Neural cell (in vitro differentiated cells): ENCODE results near the gene BCAP31. TPM values are rescaled to one million over a fixed set of nuclear protein-coding genes. Genes with fewer than 3 reads are reported as not detected.
"Not testable (repeated sequence)": the region's sequence is repeated elsewhere in the genome, so short reads cannot be mapped to it uniquely, and the experiment has no call there.

Source experiments
- H2AFZ ChIP-seq: fragments of 200-600, 300-800 bp; sonication (generic), shearing (Covaris generic); 2 replicates; pipeline ENCODE4 v1.6.0; 2014; ENCODE audit warnings: low read depth, mild to moderate bottlenecking, antibody characterized with exemption, low read length, moderate library complexity
- H3F3A ChIP-seq: fragments of 200-600 bp; shearing (Covaris generic); 2 replicates; pipeline ENCODE4 v1.6.1; 2016; ENCODE audit warnings: mild to moderate bottlenecking, moderate library complexity, mixed read lengths, antibody characterized with exemption, low read length; ENCODE audit not compliant: insufficient read depth, poor library complexity, severe bottlenecking
- H3K27ac ChIP-seq: fragments of 200-600, 300-800 bp; sonication (generic), shearing (Covaris generic); 2 replicates; pipeline ENCODE4 v1.5.1; 2014; ENCODE audit warnings: mild to moderate bottlenecking, low read length, moderate library complexity
- H3K27me3 ChIP-seq: fragments of 300-800, 200-600 bp; sonication (generic), shearing (Covaris generic); 2 replicates; pipeline ENCODE4 v1.6.0; 2014; ENCODE audit warnings: mild to moderate bottlenecking, low read depth, low read length, moderate library complexity; ENCODE audit not compliant: insufficient read depth
- H3K36me3 ChIP-seq: fragments of 300-800, 200-600 bp; sonication (generic), shearing (Covaris generic); 2 replicates; pipeline ENCODE4 v1.5.1; 2014; ENCODE audit warnings: mild to moderate bottlenecking, antibody characterized with exemption, low read length, moderate library complexity; ENCODE audit not compliant: insufficient read depth
- H3K4me2 ChIP-seq: fragments of 300-800, 200-600 bp; sonication (generic), shearing (Covaris generic); 2 replicates; pipeline ENCODE4 v1.6.0; 2014; ENCODE audit warnings: mild to moderate bottlenecking, low read length
- H3K4me3 ChIP-seq: fragments of 300-800, 200-600 bp; sonication (generic), shearing (Covaris generic); 2 replicates; pipeline ENCODE4 v1.5.1; 2014; ENCODE audit warnings: mild to moderate bottlenecking, low read length, moderate library complexity
- H3K79me2 ChIP-seq: fragments of 200-600 bp; shearing (Covaris generic); replicated peaks from 2 replicates; pipeline ENCODE4 v1.6.0; 2014; ENCODE audit warnings: mild to moderate bottlenecking, low read length, moderate library complexity; ENCODE audit not compliant: insufficient read depth
- H3K9ac ChIP-seq: fragments of 300-800, 200-600 bp; sonication (generic), shearing (Covaris generic); 2 replicates; pipeline ENCODE4 v1.6.1; 2016; ENCODE audit warnings: mild to moderate bottlenecking, low read length, mixed read lengths
- H3K9me2 ChIP-seq: fragments of 200-600 bp; shearing (Covaris generic); 2 replicates; pipeline ENCODE4 v1.6.1; 2016; ENCODE audit warnings: mild to moderate bottlenecking, low read length, mixed read lengths; ENCODE audit not compliant: insufficient read depth
- H3K9me3 ChIP-seq: fragments of 200-600, 300-800 bp; sonication (generic), shearing (Covaris generic); 2 replicates; pipeline ENCODE4 v1.6.1; 2016; ENCODE audit warnings: mild to moderate bottlenecking, mixed run types, low read length, moderate library complexity, mixed read lengths
- H4K20me1 ChIP-seq: fragments of 200-600 bp; shearing (Covaris generic); 2 replicates; pipeline ENCODE4 v1.6.1; 2016; ENCODE audit warnings: mild to moderate bottlenecking, mixed run types; ENCODE audit not compliant: insufficient read depth
- CTCF ChIP-seq: fragments of 450-650 bp; IDR thresholded peaks from 2 replicates; pipeline ENCODE4 v1.5.1; 2014; ENCODE audit warnings: antibody characterized with exemption, mild to moderate bottlenecking, moderate library complexity; ENCODE audit not compliant: poor library complexity, severe bottlenecking
- EP300 ChIP-seq: fragments of 450-650 bp; conservative IDR thresholded peaks from 2 replicates; pipeline ENCODE4 v1.6.1; 2014; ENCODE audit warnings: antibody characterized with exemption, mild to moderate bottlenecking, moderate library complexity; ENCODE audit not compliant: poor library complexity, severe bottlenecking
- EZH2 ChIP-seq: fragments of 200-600, 300-800 bp; shearing (Covaris generic), sonication (generic); IDR thresholded peaks from 2 replicates; pipeline ENCODE4 v1.6.1; 2014; ENCODE audit warnings: antibody characterized with exemption, low read length, borderline replicate concordance, mild to moderate bottlenecking; ENCODE audit not compliant: insufficient read depth, poor library complexity, severe bottlenecking
- MXI1 ChIP-seq: fragments of 450-650 bp; conservative IDR thresholded peaks from 2 replicates; pipeline ENCODE4 v1.6.1; 2014; ENCODE audit warnings: antibody characterized with exemption, mild to moderate bottlenecking; ENCODE audit not compliant: poor library complexity, severe bottlenecking
- POLR2AphosphoS5 ChIP-seq: IDR thresholded peaks from 2 replicates; pipeline ENCODE4 v1.6.1; 2012
- RAD21 ChIP-seq: fragments of 450-650 bp; conservative IDR thresholded peaks from 2 replicates; pipeline ENCODE4 v1.6.1; 2014; ENCODE audit warnings: antibody characterized with exemption, mild to moderate bottlenecking, moderate library complexity
- SMC3 ChIP-seq: fragments of 450-650 bp; conservative IDR thresholded peaks from 2 replicates; pipeline ENCODE4 v1.6.1; 2014; ENCODE audit warnings: antibody characterized with exemption, mild to moderate bottlenecking, moderate library complexity; ENCODE audit not compliant: poor library complexity
- TAF1 ChIP-seq: IDR thresholded peaks from 2 replicates; pipeline ENCODE4 v1.6.1; 2012; ENCODE audit warnings: low read depth
- polyA plus RNA-seq: library from polyadenylated mRNA; depleted of rRNA; stranded (reverse); fragments of >200 nt; gene quantifications from 2 replicates; pipeline ENCODE4 v1.2.3, GENCODE V29; 2014
- TF ChIP-seq, protein P1 (sequence below): IDR thresholded peaks from 2 replicates; pipeline ENCODE4 v1.6.1; 2012; ENCODE audit warnings: borderline replicate concordance

The BCAP31 gene
- polyA plus RNA-seq, 1 donor from 2014 or later: 182 TPM

DNA sequence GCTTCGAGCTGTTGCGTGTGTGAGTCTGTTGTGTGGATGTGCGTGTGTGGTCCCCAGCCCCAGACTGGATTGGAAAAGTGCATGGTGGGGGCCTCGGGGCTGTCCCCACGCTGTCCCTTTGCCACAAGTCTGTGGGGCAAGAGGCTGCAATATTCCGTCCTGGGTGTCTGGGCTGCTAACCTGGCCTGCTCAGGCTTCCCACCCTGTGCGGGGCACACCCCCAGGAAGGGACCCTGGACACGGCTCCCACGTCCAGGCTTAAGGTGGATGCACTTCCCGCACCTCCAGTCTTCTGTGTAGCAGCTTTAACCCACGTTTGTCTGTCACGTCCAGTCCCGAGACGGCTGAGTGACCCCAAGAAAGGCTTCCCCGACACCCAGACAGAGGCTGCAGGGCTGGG lies 28.1 kb downstream of the BCAP31 start:
- no peaks in the 10 kb centered on the region for H3K9me2 ChIP-seq
- H3K9me3 ChIP-seq: no peaks in the 10 kb centered on the region
- no peaks in the 10 kb centered on the region for H4K20me1 ChIP-seq
- TF ChIP-seq POLR2AphosphoS5: no peak
- TF ChIP-seq, protein P1, sequence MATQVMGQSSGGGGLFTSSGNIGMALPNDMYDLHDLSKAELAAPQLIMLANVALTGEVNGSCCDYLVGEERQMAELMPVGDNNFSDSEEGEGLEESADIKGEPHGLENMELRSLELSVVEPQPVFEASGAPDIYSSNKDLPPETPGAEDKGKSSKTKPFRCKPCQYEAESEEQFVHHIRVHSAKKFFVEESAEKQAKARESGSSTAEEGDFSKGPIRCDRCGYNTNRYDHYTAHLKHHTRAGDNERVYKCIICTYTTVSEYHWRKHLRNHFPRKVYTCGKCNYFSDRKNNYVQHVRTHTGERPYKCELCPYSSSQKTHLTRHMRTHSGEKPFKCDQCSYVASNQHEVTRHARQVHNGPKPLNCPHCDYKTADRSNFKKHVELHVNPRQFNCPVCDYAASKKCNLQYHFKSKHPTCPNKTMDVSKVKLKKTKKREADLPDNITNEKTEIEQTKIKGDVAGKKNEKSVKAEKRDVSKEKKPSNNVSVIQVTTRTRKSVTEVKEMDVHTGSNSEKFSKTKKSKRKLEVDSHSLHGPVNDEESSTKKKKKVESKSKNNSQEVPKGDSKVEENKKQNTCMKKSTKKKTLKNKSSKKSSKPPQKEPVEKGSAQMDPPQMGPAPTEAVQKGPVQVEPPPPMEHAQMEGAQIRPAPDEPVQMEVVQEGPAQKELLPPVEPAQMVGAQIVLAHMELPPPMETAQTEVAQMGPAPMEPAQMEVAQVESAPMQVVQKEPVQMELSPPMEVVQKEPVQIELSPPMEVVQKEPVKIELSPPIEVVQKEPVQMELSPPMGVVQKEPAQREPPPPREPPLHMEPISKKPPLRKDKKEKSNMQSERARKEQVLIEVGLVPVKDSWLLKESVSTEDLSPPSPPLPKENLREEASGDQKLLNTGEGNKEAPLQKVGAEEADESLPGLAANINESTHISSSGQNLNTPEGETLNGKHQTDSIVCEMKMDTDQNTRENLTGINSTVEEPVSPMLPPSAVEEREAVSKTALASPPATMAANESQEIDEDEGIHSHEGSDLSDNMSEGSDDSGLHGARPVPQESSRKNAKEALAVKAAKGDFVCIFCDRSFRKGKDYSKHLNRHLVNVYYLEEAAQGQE: no peak
- TF ChIP-seq MXI1: no peak
- no peaks in the 10 kb centered on the region for H3F3A ChIP-seq
- no peak overlapping the region for H3K4me3 ChIP-seq
- H3K79me2 ChIP-seq: no peaks in the 10 kb centered on the region
- H3K27me3 ChIP-seq: no peaks in the 10 kb centered on the region
- no peak overlapping the region for H2AFZ ChIP-seq
- H3K4me2 ChIP-seq: no peak overlapping the region
- H3K27ac ChIP-seq: no peak overlapping the region
- no peak overlapping the region for H3K9ac ChIP-seq
- no peaks in the 10 kb centered on the region for H3K36me3 ChIP-seq

GRCh38 chrX:153694687-153695270 lies 29.4 kb downstream of the BCAP31 start:
- Histone ChIP-seq H2AFZ (no peak overlapping the region), H3K79me2 (peaks cover 6% of the 10 kb centered on the region), H3K36me3 (no peaks in the 10 kb centered on the region), H3K9ac (no peak overlapping the region), H4K20me1 (peaks cover 2% of the 10 kb centered on the region), H3K4me3 (no peak overlapping the region), H3K4me2 (no peak overlapping the region), H3K9me3 (no peaks in the 10 kb centered on the region), H3K9me2 (no peaks in the 10 kb centered on the region), H3K27me3 (no peaks in the 10 kb centered on the region), H3F3A (no peaks in the 10 kb centered on the region), H3K27ac (no peak overlapping the region)
- TF ChIP-seq POLR2AphosphoS5: no peak
- TF ChIP-seq EP300: no peak
- TF ChIP-seq MXI1: no peak
- TF ChIP-seq SMC3: no peak
- no peak for TF ChIP-seq TAF1
- TF ChIP-seq, protein P1: no peak
- no peak for TF ChIP-seq CTCF
- TF ChIP-seq EZH2: no peak
- TF ChIP-seq RAD21: no peak

- not testable (repeated sequence) for H3K9ac ChIP-seq, H3K36me3 ChIP-seq, H3K9me3 ChIP-seq, H3K79me2 ChIP-seq, H3K27me3 ChIP-seq, H3K4me2 ChIP-seq, H3K9me2 ChIP-seq, H4K20me1 ChIP-seq, H2AFZ ChIP-seq, H3K27ac ChIP-seq, H3F3A ChIP-seq, H3K4me3 ChIP-seq
Measured at GRCh38 chrX:153694256-153694655, 29.9 kb downstream of the BCAP31 start.
